Endothelial cell of umbilical vein (primary cell): Measurements from ENCODE around the gene C22orf39. TPM values are rescaled to one million over a fixed set of nuclear protein-coding genes. Genes with fewer than 3 reads are reported as not detected.

Source experiments
- BruUV-seq: library from RNA; stranded (reverse); fragments of 400-500 nt; replicated peaks from 2 replicates; lab custom pipeline; 2021; lab: Mats Ljungman, UMichigan
- CTCF ChIA-PET: fragments of 300-600, 350-600 bp; sonication (Branson Sonifier 250); formaldehyde crosslinking; loops from one replicate; lab custom pipeline; 2021; ENCODE audit warnings: antibody characterized with exemption, inconsistent platforms; lab: Charles Lee
- POLR2A ChIA-PET: fragments of 300-600, 350-600 bp; sonication (Branson Sonifier 250); formaldehyde crosslinking; loops from one replicate; lab custom pipeline; 2021; ENCODE audit warnings: antibody characterized with exemption, inconsistent platforms; lab: Charles Lee
- DNase-seq: peaks from one replicate; pipeline ENCODE4 v3.0.0-alpha.2; 2011; ENCODE audit warnings: low read depth, low spot score
- FAIRE-seq: peaks from 2 replicates; lab custom pipeline; 2011; peaks lifted over from hg19 to GRCh38; lab: Jason Lieb, UNC
- H2AFZ ChIP-seq: 2 replicates; pipeline ENCODE4 v1.6.0; 2012; ENCODE audit warnings: low read depth, low read length, control low read depth, inconsistent platforms
- H3K27ac ChIP-seq: 2 replicates; pipeline ENCODE4 v1.5.1; 2011; ENCODE audit warnings: low read depth, mild to moderate bottlenecking, control low read depth, low read length, moderate library complexity; ENCODE audit not compliant: insufficient read depth
- H3K27me3 ChIP-seq, 2 experiments: 2 replicates each; pipeline versions ENCODE4 v1.6.0 to v1.6.1; 2011; ENCODE audit warnings: low read length in 2 of 2, mixed read lengths in 1 of 2; ENCODE audit not compliant: control insufficient read depth in 2 of 2, insufficient read depth in 2 of 2
- H3K36me3 ChIP-seq, 2 experiments: 2 replicates in 1 of 2; 3 replicates in 1 of 2; pipeline ENCODE4 v1.5.1; 2011; ENCODE audit warnings: low read length in 2 of 2, mild to moderate bottlenecking in 1 of 2, moderate library complexity in 1 of 2; ENCODE audit not compliant: control insufficient read depth in 2 of 2, insufficient read depth in 2 of 2; ENCODE audit errors: extremely low read depth in 1 of 2
- H3K4me1 ChIP-seq: 3 replicates; pipeline ENCODE4 v1.5.1; 2011; ENCODE audit warnings: mild to moderate bottlenecking, low read length; ENCODE audit not compliant: control insufficient read depth, insufficient read depth; ENCODE audit errors: extremely low read depth
- H3K4me2 ChIP-seq: 2 replicates; pipeline ENCODE4 v1.6.1; 2011; ENCODE audit warnings: low read length, control low read depth, mixed read lengths; ENCODE audit not compliant: insufficient read depth
- H3K4me3 ChIP-seq, 3 experiments: fragments of 200-600 bp in 1 of 3; sonication (generic), shearing (Covaris generic) in 1 of 3; replicated peaks in 1 of 3; 2 replicates each; pipeline ENCODE4 v1.5.1; 2011 to 2016; ENCODE audit warnings: control low read depth in 3 of 3, low read length in 3 of 3, mild to moderate bottlenecking in 2 of 3, inconsistent platforms in 1 of 3, low read depth in 1 of 3, moderate library complexity in 1 of 3; ENCODE audit not compliant: insufficient read depth in 1 of 3
- H3K79me2 ChIP-seq: 2 replicates; pipeline ENCODE4 v1.6.0; 2012; ENCODE audit warnings: low read length, inconsistent platforms; ENCODE audit not compliant: control insufficient read depth, insufficient read depth
- H3K9ac ChIP-seq: replicated peaks from 2 replicates; pipeline ENCODE3; 2011; ENCODE audit warnings: low read length, control low read depth; ENCODE audit not compliant: insufficient read depth; ENCODE audit errors: extremely low read depth
- H3K9me1 ChIP-seq: replicated peaks from 3 replicates; pipeline ENCODE4 v1.6.0; 2011; ENCODE audit warnings: mild to moderate bottlenecking, low read length; ENCODE audit not compliant: control insufficient read depth, insufficient read depth; ENCODE audit errors: extremely low read depth
- H3K9me3 ChIP-seq: replicated peaks from 2 replicates; pipeline ENCODE4 v1.5.1; 2012; ENCODE audit warnings: low read length, inconsistent platforms; ENCODE audit not compliant: control insufficient read depth, insufficient read depth
- H4K20me1 ChIP-seq: replicated peaks from 2 replicates; pipeline ENCODE3; 2011; ENCODE audit warnings: mild to moderate bottlenecking, low read length; ENCODE audit not compliant: control insufficient read depth, insufficient read depth; ENCODE audit errors: extremely low read depth
- EZH2 ChIP-seq: IDR thresholded peaks from 2 replicates; pipeline ENCODE4 v1.6.1; 2012; ENCODE audit warnings: borderline replicate concordance, low read depth, mild to moderate bottlenecking, moderate library complexity, low read length, inconsistent platforms; ENCODE audit not compliant: severe bottlenecking
- FOS ChIP-seq: IDR thresholded peaks from 2 replicates; pipeline ENCODE4 v1.6.1; 2011; ENCODE audit warnings: mild to moderate bottlenecking, low read length, moderate library complexity, borderline replicate concordance; ENCODE audit not compliant: insufficient read depth
- GATA2 ChIP-seq: IDR thresholded peaks from 2 replicates; pipeline ENCODE4 v1.7.0; 2011; ENCODE audit warnings: low read depth, mild to moderate bottlenecking, moderate library complexity, mixed read lengths, low read length; ENCODE audit not compliant: insufficient read length, insufficient read depth
- JUN ChIP-seq: IDR thresholded peaks from 2 replicates; pipeline ENCODE4 v1.6.1; 2011; ENCODE audit warnings: borderline replicate concordance, low read depth; ENCODE audit not compliant: insufficient read length, insufficient read depth
- MYC ChIP-seq: IDR thresholded peaks from one replicate; pipeline ENCODE4 v1.6.1; 2011; ENCODE audit warnings: mild to moderate bottlenecking, low read depth, low read length
- POLR2A ChIP-seq: IDR thresholded peaks from 2 replicates; pipeline ENCODE4 v1.6.1; 2012; ENCODE audit warnings: low read depth, mild to moderate bottlenecking, control low read depth, low read length
- POLR2AphosphoS5 ChIP-seq: IDR thresholded peaks from 2 replicates; pipeline ENCODE4 v1.6.1; 2012; ENCODE audit warnings: low read depth, mild to moderate bottlenecking, control low read depth, low read length, moderate library complexity; ENCODE audit not compliant: insufficient read depth
- dilution Hi-C: fragments of 300-500 bp; cut with MboI; formaldehyde crosslinking; loops from one replicate; pipeline ENCODE4 v1.15.0; 2019; ENCODE audit warnings: low sequenced_read_pairs; ENCODE audit not compliant: extremely low pct_ligation_motif_present
- intact Hi-C: fragments of 100-400 bp; cut with micrococcal nuclease; formaldehyde crosslinking; loops from one replicate; pipeline ENCODE4 v1.10.0; 2022
- polyA plus RNA-seq, 4 experiments: library from polyadenylated mRNA; depleted of rRNA in 3 of 4; stranded (reverse) in 3 of 4; unstranded in 1 of 4; fragments of >200 nt; gene quantifications; 2 replicates each; pipeline versions ENCODE4 v1.2.1 to v1.2.3, GENCODE V29; 2011 to 2012; ENCODE audit warnings: missing spikeins in 1 of 4
- total RNA-seq: library from RNA; stranded (reverse); gene quantifications from 2 replicates; pipeline ENCODE4 v1.2.3, GENCODE V29; 2021
- TF ChIP-seq, protein P1 (sequence below): IDR thresholded peaks from 2 replicates; pipeline ENCODE4 v1.6.1; 2011; ENCODE audit not compliant: insufficient read depth, insufficient read length
- TF ChIP-seq, protein P2 (sequence below), 2 donors: IDR thresholded peaks; 1 replicate in 1 of 2; 2 replicates in 1 of 2; pipeline ENCODE4 v1.5.1; 2011; ENCODE audit warnings: low read length in 2 of 2, mild to moderate bottlenecking in 2 of 2, moderate library complexity in 2 of 2, control low read depth in 1 of 2, inconsistent platforms in 1 of 2, low read depth in 1 of 2; ENCODE audit not compliant: insufficient read depth in 1 of 2; ENCODE audit errors: extremely low read depth in 1 of 2

The C22orf39 gene
- total and polyA plus RNA-seq, 2 donors (not counting 3 experiments of a cell fraction or from before 2014, with no cell fraction given): 26.1 to 28.0 TPM

DNA sequence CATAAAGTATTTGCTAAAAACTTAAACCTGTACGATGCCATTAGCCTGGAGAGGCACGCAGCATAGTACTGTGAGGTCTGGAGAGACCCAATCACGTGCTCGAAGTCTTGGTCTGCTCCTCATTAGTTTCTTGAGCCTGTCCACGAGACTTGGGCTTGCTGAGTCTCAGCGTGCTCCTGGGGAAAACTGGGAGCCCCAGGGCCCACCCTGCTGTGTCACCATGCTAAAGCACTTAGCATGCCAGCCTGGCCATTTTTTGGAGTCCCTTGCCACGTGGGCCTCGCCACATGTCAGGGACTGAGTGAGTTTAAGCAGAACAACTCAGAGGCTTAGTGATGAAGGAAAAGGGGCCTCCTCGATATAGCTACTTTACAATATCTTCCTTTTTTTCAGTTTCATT, 34.8 kb upstream of the C22orf39 start:
- H3K9me1 ChIP-seq: no peaks in the 10 kb centered on the region
- dilution Hi-C loops: no loop called here
- peaks cover 32% of the 10 kb centered on the region for H3K79me2 ChIP-seq
- no peaks in the 10 kb centered on the region for H3K9me3 ChIP-seq
- H3K4me3 ChIP-seq: no peak overlapping the region
- no TSS peak for BruUV-seq
- no peaks in the 10 kb centered on the region for H4K20me1 ChIP-seq
- intact Hi-C loops: no loop called here
- no peaks in the 10 kb centered on the region for H3K36me3 ChIP-seq
- ChIA-PET CTCF (no interaction called here), POLR2A (no interaction called here)
- no peak overlapping the region for H2AFZ ChIP-seq
- DNase-seq: no peak
- peak overlapping the region; percentile 51 for H3K4me2 ChIP-seq
- H3K9ac ChIP-seq: peak overlapping the region; percentile 77
- TF ChIP-seq POLR2AphosphoS5 (no peak), JUN (no peak), POLR2A (no peak), MYC (no peak), EZH2 (no peak), GATA2 (no peak), FOS (no peak)
- TF ChIP-seq, protein P1, sequence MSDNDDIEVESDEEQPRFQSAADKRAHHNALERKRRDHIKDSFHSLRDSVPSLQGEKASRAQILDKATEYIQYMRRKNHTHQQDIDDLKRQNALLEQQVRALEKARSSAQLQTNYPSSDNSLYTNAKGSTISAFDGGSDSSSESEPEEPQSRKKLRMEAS: no peak
- TF ChIP-seq, protein P2, sequence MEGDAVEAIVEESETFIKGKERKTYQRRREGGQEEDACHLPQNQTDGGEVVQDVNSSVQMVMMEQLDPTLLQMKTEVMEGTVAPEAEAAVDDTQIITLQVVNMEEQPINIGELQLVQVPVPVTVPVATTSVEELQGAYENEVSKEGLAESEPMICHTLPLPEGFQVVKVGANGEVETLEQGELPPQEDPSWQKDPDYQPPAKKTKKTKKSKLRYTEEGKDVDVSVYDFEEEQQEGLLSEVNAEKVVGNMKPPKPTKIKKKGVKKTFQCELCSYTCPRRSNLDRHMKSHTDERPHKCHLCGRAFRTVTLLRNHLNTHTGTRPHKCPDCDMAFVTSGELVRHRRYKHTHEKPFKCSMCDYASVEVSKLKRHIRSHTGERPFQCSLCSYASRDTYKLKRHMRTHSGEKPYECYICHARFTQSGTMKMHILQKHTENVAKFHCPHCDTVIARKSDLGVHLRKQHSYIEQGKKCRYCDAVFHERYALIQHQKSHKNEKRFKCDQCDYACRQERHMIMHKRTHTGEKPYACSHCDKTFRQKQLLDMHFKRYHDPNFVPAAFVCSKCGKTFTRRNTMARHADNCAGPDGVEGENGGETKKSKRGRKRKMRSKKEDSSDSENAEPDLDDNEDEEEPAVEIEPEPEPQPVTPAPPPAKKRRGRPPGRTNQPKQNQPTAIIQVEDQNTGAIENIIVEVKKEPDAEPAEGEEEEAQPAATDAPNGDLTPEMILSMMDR (IDR thresholded peaks at IDR 0.05; ENCODE audit: extremely low read depth in 1 of 2, insufficient read depth in 1 of 2, low read depth in 1 of 2, low read length in 2 of 2): no peak
- no peaks in the 10 kb centered on the region for H3K27me3 ChIP-seq
- H3K4me1 ChIP-seq: peaks cover 48% of the 10 kb centered on the region
- peak overlapping the region; percentile 72 for H3K27ac ChIP-seq
- FAIRE-seq: no peak
